Astrocyte of the hippocampus (primary cell): ENCODE results near the gene SLC4A1.

Experiments
- DNase-seq: peaks from one replicate; pipeline ENCODE4 v3.0.0; 2011; ENCODE audit warnings: low read depth, low spot score

The SLC4A1 gene

DNA sequence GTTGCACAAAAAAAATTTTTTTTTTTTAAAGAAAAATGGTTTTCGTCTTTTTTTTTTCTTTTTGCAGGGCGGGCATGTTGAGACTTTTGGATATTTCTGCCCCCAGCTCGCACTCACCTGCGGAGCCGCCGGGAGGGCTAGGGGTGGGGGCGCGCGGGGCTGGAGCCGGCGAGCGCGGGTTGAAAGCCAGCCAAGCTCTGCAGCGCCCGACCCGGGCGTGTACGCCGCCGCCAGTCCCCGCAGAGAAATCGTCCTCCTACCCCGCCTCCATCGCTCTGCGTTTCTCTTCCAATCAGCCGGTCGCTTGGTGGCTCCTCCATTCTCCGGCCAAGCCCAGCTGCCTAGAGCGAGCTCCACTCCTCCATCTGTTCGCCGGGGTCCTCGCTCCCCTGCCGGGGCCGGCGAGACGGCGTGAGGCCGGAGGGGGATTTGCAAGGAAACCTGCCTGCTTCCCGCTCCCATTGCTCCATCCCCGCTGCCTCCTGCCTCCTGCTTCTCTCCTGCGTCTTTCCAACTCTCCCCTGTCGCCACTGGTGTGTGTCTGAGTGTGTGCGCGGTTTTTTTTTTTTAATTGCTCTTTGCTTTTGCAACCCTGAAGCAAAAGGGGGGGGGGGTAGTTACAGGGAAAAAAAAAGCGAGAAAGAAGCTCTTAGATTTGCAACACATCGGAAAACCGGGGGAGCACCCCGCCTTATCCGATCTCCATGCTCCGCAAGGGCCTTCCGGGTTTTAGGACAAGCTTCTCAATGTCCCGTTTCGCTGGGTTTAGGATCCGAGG lies 46.7 kb downstream of the SLC4A1 start:
- peak; percentile 88 for DNase-seq

GRCh38 chr17:44220213-44221083 lies 47.5 kb downstream of the SLC4A1 start:
- peak; percentile 70 for DNase-seq

GRCh38 chr17:44219616-44220212 lies 48.2 kb downstream of the SLC4A1 start, which contains the start of gene UBTF:
Gene UBTF (minus strand): TSS chr17:44219675. CDS start chr17:44218229, 1,446 bp downstream.
- DNase-seq = peak; percentile 89

- peak; percentile 89 for DNase-seq
Observed at GRCh38 chr17:44219108-44219615, 48.8 kb downstream of the SLC4A1 start.

DNA sequence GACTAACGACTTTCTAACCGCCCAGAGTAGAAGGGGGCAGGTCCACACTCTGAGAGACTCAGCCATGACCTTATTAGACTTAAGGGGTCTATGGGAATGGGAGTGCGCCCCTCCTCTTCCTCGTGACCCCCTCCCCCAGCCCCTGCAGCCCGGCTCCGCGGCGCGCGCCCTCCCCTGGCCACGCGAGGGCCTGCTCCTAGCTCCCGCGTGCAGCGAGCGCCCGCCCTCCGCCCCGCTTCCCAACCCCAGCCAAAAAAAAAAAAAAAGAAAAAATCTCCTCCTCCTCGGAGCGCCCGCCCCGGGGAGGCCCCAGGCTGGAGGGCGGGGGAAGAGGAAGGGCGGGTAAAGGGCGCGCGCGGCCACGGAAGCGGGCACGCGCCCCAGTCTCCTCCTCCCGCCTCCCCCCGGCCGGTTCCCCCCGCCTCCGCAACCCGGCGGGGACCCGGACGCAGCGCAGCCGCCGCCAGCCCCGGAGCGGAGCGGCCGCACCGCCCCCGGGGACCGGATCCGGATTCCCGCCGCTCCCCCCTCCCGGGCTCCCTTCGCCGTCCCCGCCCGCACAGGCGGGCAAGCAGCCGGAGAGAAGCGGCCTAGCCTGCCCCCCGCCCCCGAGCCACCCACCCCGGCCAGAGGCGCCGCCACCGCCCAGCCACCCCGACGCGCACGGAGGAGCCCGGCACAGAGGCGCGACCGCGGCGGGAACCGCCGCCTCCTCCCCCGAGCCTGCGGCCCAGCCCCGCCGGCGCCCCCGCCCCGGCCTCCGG lies 49.4 kb downstream of the SLC4A1 start:
- DNase-seq = peak; percentile 95

DNA sequence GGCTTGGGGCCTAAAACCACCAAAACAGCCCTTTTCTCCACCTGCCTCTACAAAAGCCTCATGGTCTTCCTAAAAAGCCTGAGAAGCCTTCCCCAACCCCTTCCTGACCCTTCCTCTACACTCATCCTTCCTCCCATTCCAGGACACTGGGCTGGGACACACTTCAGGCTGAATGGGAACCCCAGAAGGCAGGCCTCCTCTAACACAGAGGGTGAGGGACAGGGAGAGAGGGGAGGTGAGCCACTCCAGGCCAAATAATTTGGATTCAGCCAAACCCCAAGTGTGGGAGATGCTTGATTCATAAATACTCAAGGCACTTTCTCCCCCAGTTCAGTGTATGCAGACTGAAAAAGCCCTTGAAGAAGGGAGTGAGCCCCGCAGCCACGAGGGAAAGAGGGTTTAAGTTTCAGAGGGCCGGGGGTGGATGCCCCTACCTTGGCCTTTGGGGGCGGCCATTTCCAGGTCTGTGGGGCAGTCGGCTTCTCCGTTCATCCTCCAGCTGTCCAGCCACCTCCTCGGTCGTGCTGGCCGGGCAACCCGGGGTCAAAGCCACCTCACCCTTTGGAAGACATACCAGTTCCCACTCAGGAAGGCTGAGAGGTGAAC lies 50.1 kb downstream of the SLC4A1 start:
- DNase-seq = no peak

- no peak for DNase-seq
Observed at GRCh38 chr17:44216694-44217093, 51.2 kb downstream of the SLC4A1 start.

GRCh38 chr17:44216173-44216572 lies 51.8 kb downstream of the SLC4A1 start:
- no peak for DNase-seq

DNA sequence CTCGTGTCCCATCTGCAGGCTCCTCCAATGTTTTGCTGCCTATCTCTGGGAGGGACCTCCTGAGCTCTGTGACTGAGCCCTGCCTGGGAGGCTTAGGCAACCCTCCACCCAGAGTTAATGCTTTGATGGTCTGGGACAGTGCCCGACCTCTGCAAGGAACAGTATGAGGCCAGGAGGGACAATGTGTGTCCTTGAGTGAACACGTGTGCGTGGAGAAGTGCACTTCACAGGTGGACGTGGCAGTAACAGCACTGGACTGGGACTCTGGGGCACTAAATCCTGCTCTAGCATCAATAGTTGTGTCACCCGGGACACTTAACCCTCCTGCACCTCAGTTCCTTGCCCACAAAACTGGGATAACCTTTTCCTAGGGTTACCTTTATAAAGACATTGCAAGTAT lies 53.0 kb downstream of the SLC4A1 start:
- DNase-seq = no peak

GRCh38 chr17:44214230-44214494 lies 53.8 kb downstream of the SLC4A1 start:
- DNase-seq = no peak

DNA sequence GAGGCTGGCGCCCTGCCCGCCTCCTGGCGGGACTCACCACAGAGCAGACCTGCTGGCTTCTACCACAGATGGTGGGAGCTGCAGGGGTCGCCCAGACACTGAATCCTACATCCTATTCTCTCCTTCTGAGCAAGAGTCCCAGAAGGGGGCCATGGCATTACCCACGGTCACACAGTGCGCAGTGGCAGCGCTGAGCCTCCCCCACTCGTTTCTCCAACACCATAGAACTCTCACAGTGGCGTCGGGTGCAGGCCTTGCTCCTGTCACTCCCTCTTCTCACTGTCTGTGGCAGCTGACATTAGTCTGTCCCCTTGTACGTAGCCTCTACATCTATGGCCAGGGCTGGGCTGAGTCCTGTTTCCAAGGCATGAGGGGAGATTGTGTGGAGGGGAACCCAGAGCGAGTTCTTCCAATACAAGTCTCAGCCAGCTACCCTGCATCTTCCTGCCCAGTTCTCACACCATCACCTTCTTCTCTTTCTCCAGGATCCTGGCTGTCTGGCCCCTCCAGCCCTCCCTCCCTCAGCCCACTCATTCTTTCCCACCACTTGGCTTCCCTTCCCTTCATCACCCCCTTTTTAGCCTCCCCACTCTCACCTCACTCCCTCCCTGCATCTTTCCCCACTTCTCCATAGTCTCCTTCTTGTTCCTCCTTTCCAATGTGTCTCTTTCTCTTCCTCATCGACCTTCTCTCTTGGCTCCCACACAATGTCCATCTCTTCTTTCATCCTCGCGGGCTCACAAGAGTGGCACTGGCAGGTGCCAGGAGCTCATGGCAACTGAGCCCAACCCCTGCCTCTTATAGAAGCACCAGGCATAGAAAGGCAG lies 54.3 kb downstream of the SLC4A1 start:
- no peak for DNase-seq

DNA sequence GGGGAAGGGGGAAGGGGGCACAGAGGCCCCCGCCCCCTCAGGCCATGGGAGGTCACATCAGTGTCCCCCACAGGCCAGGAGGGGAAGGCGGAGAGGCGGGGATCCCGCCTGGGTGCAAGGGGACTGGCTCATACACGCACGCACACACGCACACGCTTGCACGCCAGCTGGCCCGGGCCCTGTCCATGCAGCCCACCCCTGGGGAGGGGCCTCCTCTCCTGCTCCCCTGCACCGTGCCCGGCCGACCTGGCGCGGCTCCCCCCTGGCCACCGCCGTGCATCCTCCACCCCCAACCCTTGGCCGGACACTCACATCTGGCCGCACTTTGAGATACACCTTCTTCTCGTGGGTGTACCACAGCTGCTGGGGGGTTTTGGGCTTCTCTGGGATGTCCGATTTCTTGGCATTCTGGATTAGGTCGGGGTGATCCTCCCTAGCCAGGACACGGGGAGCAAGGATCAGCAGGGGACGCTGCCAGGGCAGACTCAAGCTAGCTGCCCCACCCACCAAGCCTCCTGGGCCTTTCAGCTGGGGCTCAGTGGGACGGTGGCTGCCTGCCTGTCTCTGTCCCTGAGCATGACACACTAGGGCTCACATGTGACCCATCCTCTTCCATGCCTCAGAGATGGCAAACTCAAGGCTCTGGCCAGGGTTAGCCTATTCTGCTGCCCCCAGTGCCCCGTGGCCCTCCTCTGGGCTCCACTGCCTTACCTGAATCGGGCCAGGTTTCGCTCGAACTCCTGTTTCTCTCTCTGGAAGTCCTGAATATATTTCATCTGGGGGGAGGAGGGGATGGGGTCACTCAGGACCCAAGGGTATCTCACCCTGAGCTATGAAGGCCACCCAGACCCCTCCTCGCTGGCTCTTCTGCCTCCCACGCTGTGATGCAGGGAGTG lies 55.2 kb downstream of the SLC4A1 start:
- DNase-seq = no peak

DNA sequence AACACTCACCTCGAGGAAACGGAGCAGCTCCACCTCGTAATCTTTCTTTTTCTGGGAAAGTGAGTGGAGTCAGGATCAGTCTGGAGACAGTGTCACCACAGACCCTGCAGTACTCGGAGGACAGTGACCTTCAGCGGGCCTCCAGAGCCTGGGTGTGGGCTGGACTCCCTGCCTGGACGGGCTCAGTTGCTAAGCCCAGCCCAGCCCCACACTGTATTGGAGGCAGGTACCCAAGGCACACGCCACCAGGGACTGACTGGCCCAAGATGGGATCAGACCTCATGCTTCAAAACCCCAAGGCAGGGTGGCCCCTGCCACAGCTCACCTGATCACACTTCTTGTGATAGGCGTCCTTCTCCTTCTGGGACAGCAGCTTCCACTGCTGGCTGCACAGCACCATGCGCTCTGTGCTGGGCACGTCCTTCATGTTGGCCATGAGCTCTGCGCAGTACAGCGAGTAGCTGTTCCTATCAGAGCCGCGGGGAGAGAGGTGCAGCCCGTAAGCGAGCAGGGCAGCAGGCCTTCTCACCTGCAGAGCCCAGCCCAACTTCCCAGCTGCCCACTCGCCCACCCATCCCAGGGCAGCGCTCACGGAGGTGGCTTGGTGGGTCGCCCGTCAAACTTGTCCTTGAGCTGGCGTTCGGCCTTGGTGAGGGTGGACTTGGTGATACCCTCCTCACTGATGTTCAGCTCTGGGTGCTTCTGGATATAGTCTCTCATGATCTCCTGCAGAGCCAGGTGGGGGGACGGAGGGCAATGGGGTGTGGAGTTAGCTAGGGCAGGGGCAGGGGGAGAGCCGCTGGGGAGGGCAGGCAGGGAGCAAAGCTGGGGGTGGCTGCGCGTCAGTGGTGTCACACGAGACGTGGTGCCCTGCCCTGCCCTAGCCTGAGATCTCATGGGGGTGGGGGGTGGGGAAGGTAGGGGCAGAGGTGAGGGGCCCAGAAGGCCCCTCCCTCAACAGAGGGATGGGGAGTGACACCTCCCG lies 56.4 kb downstream of the SLC4A1 start:
- DNase-seq = no peak

DNA sequence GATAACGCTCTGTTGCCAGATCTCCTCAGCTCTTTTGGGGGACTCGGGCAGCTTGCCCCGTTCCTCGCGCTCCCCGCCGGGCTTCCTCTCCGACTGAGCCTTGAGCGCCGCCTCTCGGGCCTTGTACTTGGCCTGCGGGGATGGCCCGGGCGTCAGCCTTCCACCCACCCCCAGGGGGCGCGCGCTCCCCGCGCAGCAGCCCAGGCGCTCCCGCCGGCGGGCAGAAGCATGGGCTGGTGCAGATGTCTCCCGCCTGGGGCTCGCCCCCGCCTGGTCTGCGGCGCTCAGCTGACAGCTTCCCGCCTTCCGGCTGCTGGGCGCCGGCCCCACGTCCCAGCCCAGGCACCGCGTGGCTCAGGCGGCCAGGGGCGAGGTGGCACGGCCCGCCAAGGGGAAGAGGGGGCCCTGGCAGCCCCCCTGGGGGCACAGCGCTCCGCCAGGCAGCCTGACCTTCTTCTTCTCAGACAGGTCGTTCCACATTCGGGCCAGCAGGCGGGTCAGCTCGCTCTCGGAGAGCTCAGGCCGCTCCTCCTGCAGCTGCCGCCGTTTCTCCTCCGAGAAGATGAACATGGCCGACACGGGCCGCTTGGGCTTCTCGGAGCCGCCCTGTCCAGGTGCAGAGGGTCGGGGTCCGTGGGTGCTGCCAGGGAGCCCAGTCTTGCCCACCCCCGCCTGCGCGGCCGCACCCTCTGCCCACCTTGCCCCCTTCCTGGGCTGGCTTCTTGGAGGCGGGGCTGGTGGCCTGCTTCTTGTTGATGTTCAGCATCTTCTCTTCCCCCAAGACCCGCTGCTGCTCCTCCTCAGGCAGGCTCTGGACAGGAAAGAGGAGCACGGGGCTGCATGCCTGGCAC lies 57.4 kb downstream of the SLC4A1 start:
- DNase-seq = peak; percentile 96

DNA sequence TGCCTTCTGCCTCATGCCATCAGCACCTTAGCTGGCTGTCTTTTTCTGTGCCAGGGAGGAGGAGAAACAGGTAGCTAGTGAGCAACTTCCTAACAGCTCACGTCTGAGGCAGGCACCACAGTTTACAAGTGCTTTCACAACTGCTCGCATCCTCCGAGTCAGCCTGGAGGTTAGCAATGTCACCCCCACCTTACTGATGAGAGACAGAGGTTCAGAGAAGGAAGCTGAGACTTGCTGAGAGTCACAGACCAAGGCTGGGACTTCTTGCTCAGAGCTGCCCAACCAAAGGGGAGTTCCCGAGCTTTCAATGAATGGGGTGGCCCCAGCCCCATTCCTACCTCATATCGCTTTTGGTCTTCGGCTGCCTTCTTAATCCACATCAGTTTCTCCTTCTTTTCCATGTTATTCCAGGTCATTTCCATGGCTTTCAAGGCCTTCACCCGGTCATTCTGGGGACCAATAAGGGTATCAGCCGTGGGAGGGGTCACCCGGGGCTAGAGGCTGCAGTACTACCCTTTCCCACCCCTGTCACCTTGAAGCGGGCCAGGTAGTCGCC lies 58.1 kb downstream of the SLC4A1 start:
- DNase-seq = no peak

DNA sequence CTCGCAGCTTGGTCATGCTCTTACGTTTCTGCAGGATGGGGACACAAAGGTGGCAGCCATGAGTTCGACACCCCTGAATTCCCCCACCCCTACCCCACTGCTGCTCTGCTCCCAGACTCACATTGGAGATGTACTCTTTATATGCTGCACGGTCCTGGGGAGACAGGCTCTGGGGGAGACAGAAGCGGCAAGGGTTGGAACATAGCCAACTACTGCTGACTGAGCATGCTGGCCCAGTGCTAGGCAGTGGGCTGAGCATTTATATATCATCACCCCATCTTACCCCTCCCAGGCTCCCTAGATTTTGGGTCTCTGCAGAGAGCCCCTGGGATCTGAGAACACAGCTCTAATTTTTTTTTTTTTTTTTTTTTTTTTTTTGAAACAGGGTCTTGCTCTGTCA lies 60.2 kb downstream of the SLC4A1 start:
- DNase-seq = no peak

- DNase-seq = no peak
Observed at GRCh38 chr17:44207319-44207718, 60.6 kb downstream of the SLC4A1 start.
